HAP-1 (cell line): ENCODE measurements around the gene POLN.
"Not testable (repeated sequence)": the region's sequence is repeated elsewhere in the genome, so short reads cannot be mapped to it uniquely, and the experiment has no call there.

Experiments used
- DNase-seq, 2 experiments: peaks; one replicate each; pipeline ENCODE4 v3.0.0-alpha.2; 2016 to 2020; ENCODE audit warnings: low spot score in 2 of 2
- H3K27me3 ChIP-seq: fragments of 250-450 bp; sonication (Bioruptor Pico); 2 replicates; pipeline ENCODE4 v1.5.1; 2020; ENCODE audit warnings: low read depth, mild to moderate bottlenecking, moderate library complexity
- H3K36me3 ChIP-seq: fragments of 250-450 bp; sonication (Bioruptor Pico); replicated peaks from 2 replicates; pipeline ENCODE4 v1.5.1; 2020; ENCODE audit warnings: mild to moderate bottlenecking
- H3K4me1 ChIP-seq: fragments of 250-450 bp; sonication (Bioruptor Pico); 2 replicates; pipeline ENCODE4 v1.5.1; 2020; ENCODE audit warnings: mild to moderate bottlenecking
- H3K4me3 ChIP-seq: fragments of 250-450 bp; sonication (Bioruptor Pico); 2 replicates; pipeline ENCODE4 v1.5.1; 2020; ENCODE audit warnings: mild to moderate bottlenecking, moderate library complexity
- H3K9me3 ChIP-seq: fragments of 250-450 bp; sonication (Bioruptor Pico); 2 replicates; pipeline ENCODE4 v1.5.1; 2020; ENCODE audit warnings: mild to moderate bottlenecking, moderate library complexity
- in situ Hi-C: fragments of 300-500 bp; cut with MboI; formaldehyde crosslinking; loops from 3 replicates; pipeline ENCODE4 v1.14.3; 2020; ENCODE audit warnings: low sequenced_read_pairs, inconsistent platforms, mixed read lengths

Gene POLN

DNA sequence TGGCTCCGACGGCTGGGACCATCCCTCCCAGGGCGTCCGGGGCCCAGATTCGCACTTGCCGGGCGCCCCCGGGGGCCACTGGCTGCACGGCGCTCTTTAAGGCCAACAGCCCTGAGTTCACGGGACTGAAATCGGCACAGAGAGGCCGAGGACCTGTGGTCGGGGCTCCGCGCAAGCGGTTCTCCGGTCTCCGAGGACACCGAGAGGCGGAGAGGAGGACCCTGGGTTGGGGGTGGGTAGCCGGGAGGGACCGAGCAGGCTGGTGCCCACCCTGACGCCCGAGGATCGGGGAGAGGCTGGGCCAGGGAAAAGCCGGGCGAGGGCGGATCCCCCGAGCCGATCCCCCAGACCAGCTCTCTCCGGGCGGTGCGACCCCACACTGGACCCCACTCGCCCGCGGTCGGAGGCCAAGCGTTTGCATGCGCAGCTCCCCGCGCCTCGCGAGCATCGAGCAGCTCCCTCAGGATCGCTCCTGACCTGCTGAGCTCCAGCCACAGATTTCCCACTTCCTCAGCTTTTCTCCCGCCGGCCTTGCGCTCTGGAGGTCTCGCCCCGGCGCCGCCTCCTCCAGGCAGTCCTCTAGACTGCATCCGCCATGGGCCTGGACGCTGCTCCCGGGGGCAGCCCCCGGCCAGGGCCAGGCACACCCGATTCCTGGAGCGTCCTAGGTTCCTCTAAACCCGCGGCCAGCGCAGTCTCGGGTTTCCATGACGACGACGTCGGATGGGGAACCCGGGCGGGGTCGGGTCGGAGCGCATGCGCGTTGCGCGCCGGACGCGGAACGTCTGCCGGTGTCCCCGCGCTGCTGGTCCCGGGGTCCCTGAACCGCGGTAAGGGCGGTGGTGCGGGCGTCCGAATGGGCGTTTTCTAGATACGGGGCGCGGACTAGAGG lies 200.4 kb downstream of the POLN start:
- H3K36me3 ChIP-seq, result no peaks in the 10 kb centered on the region
- H3K27me3 ChIP-seq, result no peaks in the 10 kb centered on the region
- H3K4me1 ChIP-seq, result no peaks in the 10 kb centered on the region; the same call in 1 of the 2 replicates
- peak; percentile 90 to 95 for DNase-seq
- no peaks in the 10 kb centered on the region for H3K9me3 ChIP-seq
- in situ Hi-C loops, result no loop called here
- peak overlapping the region; percentile 70 for H3K4me3 ChIP-seq

DNA sequence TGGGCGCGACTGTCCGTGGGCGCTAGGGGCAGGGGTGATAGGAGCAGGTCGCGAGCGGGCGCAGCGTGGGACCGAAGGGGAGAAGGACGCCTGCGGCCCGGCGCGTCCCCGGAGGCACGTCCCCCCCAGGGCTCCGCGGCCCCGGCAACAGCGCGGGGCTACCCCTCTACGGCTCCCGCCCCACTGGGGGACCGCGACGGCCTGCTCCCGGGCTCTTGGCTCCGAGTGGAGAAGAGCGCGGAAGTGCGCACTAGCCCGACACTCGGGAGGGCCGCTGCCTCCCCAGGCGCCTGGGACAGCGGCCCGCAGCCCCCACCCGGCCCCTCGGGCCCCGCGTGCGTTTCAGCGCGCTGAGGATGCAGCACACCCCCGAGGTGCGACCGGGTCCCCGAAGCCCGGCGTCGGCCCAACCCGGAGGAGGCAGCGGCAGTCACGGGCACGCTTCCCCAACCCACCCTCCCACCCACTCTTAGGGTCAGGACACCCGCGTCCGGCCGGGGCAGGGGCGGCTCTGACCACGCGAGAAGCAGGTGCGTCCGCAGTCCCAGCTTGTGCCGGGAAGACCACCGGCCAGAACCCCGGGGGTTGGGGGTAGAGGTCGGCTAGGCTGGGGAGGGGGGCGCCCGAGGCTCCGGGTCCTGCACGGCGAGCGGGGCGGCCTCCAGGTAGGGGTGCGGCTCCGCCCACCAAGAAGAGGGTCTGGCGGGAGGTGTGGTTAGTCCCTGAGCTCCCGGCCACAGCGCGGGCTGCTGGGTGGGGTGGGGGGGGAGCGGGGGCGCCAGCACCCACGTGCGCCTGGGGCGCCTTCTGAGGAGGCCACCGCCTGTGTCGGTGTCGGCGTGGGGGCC lies 201.3 kb downstream of the POLN start:
- Histone ChIP-seq H3K9me3 (no peaks in the 10 kb centered on the region), H3K4me3 (peak overlapping the region; percentile 70), H3K27me3 (no peaks in the 10 kb centered on the region), H3K4me1 (no peaks in the 10 kb centered on the region; the same call in 1 of the 2 replicates), H3K36me3 (no peaks in the 10 kb centered on the region)
- in situ Hi-C loops, result no loop called here
- no peak for DNase-seq

DNA sequence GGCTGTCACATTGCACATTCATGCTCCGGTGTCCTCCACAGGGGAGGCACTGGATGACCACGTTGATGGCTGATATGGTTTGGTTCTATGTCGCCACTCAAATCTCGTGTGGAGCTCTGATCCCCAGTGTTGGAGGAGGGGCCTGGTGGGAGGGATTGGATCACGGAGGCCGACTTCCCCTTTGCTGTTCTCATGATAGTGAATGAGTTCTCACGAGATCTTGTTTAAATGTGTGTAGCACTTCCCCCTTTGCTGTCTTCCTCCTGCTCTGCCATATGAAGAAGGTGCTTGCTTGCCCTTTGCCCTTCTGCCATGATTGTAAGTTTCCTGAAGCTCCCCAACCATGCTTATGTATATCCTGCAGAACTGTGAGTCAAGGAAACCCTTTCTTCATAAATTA lies 205.1 kb downstream of the POLN start:
- in situ Hi-C loops, result no loop called here
- no peak for DNase-seq
- Histone ChIP-seq H3K4me3 (no peak overlapping the region), H3K9me3 (no peaks in the 10 kb centered on the region), H3K27me3 (no peaks in the 10 kb centered on the region), H3K36me3 (no peaks in the 10 kb centered on the region), H3K4me1 (no peaks in the 10 kb centered on the region; the same call in 1 of the 2 replicates)

DNA sequence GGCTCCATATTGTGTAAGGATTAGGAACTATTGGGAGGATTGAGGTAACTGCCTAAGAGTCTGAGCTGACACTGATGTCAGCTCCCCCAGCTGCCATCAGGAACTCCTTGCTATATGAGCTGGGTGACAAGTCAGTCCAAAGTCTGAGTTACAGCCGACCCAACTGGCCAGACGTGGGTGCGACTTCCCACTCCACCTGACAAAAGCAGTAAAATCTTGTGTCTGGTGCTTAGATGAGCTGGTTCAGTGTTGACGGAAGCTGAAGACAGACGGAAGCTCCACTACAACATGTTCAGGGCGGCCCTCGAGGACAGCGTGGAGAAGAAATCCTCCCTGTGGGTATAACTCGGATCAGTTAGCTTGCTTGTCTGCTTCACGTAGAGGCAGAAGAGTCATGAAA lies 205.6 kb downstream of the POLN start:
- no peaks in the 10 kb centered on the region; the same call in 1 of the 2 replicates for H3K4me1 ChIP-seq
- in situ Hi-C loops, result no loop called here
- no peaks in the 10 kb centered on the region for H3K27me3 ChIP-seq
- no peak for DNase-seq
- no peaks in the 10 kb centered on the region for H3K36me3 ChIP-seq
- H3K9me3 ChIP-seq, result no peaks in the 10 kb centered on the region
- no peak overlapping the region for H3K4me3 ChIP-seq

DNA sequence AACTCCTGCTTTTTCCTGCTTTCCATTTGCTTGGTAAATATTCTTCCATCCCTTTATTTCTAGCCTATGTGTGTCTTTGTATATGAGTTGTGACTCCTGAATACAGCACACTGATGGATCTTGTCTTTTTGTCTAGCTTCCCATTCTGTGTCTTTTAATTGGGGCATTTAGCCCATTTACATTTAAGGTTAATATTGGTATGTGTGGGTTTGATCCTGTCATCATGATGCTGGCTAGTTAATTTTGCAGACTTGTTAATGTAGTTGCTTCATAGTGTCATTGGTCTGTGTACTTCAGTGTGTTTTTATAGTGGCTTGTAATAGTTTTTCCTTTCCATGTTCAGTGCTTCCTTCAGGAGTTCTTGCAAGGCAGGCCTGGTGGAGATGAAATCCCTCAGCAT lies 210.8 kb downstream of the POLN start:
- H3K36me3 ChIP-seq, in situ Hi-C loops, H3K4me1 ChIP-seq, DNase-seq, H3K9me3 ChIP-seq, H3K27me3 ChIP-seq, H3K4me3 ChIP-seq: not testable (repeated sequence)

DNA sequence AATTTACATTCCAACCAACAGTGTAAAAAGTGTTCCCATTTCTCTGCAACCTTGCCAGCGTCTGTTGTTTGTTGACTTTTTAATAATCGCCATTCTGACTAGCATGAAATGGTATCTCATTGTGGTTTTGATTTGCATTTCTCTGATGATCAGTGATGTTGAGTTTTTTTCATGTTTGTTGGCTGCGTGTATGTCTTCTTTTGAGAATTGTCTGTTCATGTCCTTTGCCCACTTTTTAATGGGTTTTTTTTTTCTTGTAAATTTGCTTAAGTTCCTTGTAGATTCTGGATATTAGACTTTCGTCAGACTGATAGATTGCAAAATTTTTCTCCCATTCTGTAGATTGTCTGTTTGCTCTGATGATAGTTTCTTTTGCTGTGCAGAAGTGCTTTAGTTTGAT lies 214.8 kb downstream of the POLN start:
- H3K9me3 ChIP-seq, H3K4me3 ChIP-seq, DNase-seq, H3K27me3 ChIP-seq, H3K4me1 ChIP-seq, in situ Hi-C loops, H3K36me3 ChIP-seq: not testable (repeated sequence)

DNA sequence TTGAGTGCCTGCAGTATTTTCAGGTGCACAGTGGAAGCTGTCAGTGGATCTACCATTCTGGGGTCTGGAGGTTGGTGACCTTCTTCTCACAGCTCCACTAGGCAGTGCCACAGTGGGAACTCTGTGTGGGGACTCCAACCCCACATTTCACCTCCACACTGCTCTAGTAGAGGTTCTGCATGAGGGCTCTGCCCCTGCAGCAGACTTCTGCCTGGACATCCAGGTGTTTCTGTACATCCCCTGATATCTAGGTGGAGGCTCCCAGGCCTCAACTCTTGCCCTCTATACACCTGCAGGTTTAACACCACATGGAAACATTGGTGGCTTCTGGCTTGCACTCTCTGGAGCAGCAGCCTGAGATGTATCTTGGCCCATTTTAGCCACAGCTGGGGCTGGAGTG lies 216.1 kb downstream of the POLN start:
- H3K36me3 ChIP-seq, result no peaks in the 10 kb centered on the region
- no peak for DNase-seq
- in situ Hi-C loops, result no loop called here

DNA sequence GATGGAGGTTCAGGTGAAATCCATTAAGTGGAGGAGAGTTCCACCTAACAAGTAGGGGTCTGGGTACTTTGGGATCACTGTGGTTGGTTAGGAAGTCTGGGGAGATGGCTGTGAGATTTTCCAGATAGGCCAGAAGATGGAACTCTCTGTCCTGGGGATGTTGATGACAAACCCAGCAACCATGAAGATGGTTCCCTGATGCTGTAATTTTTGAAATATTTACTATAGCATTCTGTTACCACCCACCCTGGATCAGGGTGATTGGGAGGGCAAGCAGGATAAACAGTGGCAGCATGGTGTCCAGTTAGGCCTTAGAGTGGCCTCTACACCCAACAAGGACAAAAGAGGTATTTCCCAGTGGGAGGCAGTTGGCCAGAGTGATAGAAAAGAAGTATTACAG lies 217.2 kb downstream of the POLN start:
- no peaks in the 10 kb centered on the region for H3K4me1 ChIP-seq
- H3K4me3 ChIP-seq, result no peak overlapping the region
- H3K27me3 ChIP-seq, result peaks cover 4% of the 10 kb centered on the region
- peaks cover 6% of the 10 kb centered on the region; the same call in 1 of the 2 replicates for H3K9me3 ChIP-seq
- H3K36me3 ChIP-seq, result no peaks in the 10 kb centered on the region
- no peak for DNase-seq
- in situ Hi-C loops, result no loop called here

More for the DNA sequence above, 216.1 kb downstream of the POLN start:
- no peaks in the 10 kb centered on the region for H3K4me1 ChIP-seq
- H3K4me3 ChIP-seq, result no peak overlapping the region
- peaks cover 6% of the 10 kb centered on the region; the same call in 1 of the 2 replicates for H3K9me3 ChIP-seq
- H3K27me3 ChIP-seq, result peaks cover 4% of the 10 kb centered on the region
